ENCODE data around the gene TARS2. TPM values are rescaled to one million over a fixed set of nuclear protein-coding genes. Genes with fewer than 3 reads are reported as not detected.

The TARS2 gene
- polyA plus RNA-seq, 3 donors, result 12.0 to 14.7 (median 14.6) TPM

DNA sequence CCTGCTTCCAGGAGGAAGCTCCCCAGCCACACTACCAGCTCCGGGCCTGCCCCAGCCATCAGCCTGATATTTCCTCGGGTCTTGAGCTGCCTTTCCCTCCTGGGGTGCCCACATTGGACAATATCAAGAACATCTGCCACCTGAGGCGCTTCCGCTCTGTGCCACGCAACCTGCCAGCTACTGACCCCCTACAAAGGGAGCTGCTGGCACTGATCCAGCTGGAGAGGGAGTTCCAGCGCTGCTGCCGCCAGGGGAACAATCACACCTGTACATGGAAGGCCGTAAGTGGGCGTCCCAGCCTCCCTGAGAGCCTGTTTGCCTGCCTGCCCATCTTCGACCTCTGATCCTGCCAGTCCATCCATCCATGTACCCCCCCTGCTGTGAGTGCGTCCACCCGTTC, 24.3 kb downstream of the TARS2 start:
- Histone ChIP-seq H2AFZ (ENCODE audit: insufficient read depth, low read depth, low read length, poor library complexity, severe bottlenecking) (no peak overlapping the region), H3K9ac (ENCODE audit: insufficient read depth, low read length, poor library complexity, severe bottlenecking) (no peak overlapping the region), H3K4me2 (replicated peaks; ENCODE audit: extremely low read depth, low read length, poor library complexity, severe bottlenecking) (no peak overlapping the region), H3K27ac (ENCODE audit: low read depth in 1 of 2, low read length in 2 of 2) (no peak overlapping the region), H3K36me3 (replicated peaks in 1 of 2; ENCODE audit: control insufficient read depth in 1 of 2, insufficient read depth in 2 of 2, low read length in 2 of 2) (peaks cover 5% of the 10 kb centered on the region in 2 donors), H3K9me3 (replicated peaks in 1 of 2; ENCODE audit: control insufficient read depth in 1 of 2, insufficient read depth in 1 of 2, low read length in 2 of 2) (no peaks in the 10 kb centered on the region), H3K27me3 (ENCODE audit: control insufficient read depth in 2 of 2, insufficient read depth in 2 of 2, low read length in 2 of 2) (peaks cover 0 to 4% of the 10 kb centered on the region in 2 donors), H4K20me1 (ENCODE audit: insufficient read depth, low read length) (no peaks in the 10 kb centered on the region), H3K4me1 (ENCODE audit: control insufficient read depth in 1 of 2, insufficient read depth in 2 of 2, low read length in 2 of 2) (peaks cover 18 to 32% of the 10 kb centered on the region in 2 donors), H3K4me3 (replicated peaks in 1 of 3; ENCODE audit: low read depth in 2 of 3, low read length in 3 of 3) (no peak overlapping the region), H3K79me2 (ENCODE audit: insufficient read depth, low read length) (no peaks in the 10 kb centered on the region)
- TF ChIP-seq, protein P1, sequence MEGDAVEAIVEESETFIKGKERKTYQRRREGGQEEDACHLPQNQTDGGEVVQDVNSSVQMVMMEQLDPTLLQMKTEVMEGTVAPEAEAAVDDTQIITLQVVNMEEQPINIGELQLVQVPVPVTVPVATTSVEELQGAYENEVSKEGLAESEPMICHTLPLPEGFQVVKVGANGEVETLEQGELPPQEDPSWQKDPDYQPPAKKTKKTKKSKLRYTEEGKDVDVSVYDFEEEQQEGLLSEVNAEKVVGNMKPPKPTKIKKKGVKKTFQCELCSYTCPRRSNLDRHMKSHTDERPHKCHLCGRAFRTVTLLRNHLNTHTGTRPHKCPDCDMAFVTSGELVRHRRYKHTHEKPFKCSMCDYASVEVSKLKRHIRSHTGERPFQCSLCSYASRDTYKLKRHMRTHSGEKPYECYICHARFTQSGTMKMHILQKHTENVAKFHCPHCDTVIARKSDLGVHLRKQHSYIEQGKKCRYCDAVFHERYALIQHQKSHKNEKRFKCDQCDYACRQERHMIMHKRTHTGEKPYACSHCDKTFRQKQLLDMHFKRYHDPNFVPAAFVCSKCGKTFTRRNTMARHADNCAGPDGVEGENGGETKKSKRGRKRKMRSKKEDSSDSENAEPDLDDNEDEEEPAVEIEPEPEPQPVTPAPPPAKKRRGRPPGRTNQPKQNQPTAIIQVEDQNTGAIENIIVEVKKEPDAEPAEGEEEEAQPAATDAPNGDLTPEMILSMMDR (IDR thresholded peaks at IDR 0.05), result no peak
- peaks cover 2 to 6% (median 4%) of the 10 kb centered on the region in 3 donors for H3K27me3 Mint-ChIP-seq (ENCODE audit: low read depth in 3 of 3)
- DNase-seq, result no peak
- no peak overlapping the region for H3K27ac Mint-ChIP-seq
- H3K4me1 Mint-ChIP-seq, result peaks cover 33% of the 10 kb centered on the region
- WGBS (ENCODE audit: insufficient coverage), result 98% methylated on average over 12 of the region's 12 CpGs
- peaks cover 18 to 19% of the 10 kb centered on the region in 2 donors for H3K36me3 Mint-ChIP-seq
- H3K9me3 Mint-ChIP-seq, result no peaks in the 10 kb centered on the region
- intact Hi-C loops (cut with micrococcal nuclease), result no loop called here
- no peak overlapping the region for H3K4me3 Mint-ChIP-seq

DNA sequence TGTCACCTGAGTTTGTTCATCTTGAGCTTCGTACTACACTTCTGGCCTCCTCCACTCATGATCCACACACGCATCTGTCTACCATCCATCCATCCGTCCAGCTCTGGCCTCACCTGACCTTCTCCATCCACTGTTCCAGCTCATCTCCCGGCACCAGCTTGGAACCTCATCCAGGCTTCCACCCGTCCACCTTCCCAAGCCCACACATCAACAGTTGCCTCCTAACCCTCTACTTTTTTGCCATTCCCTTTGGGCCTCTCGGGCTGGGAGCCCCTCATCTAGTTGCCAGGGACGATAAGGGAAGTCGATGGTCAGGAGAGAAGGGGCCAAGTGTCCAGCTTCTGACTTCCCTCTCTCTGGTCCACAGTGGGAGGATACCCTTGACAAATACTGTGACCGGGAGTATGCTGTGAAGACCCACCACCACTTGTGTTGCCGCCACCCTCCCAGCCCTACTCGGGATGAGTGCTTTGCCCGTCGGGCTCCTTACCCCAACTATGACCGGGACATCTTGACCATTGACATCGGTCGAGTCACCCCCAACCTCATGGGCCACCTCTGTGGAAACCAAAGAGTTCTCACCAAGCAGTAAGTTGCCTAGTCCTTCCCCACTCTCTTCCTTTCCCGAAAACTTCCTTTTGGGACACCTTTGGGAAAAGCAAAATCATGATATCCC, 24.9 kb downstream of the TARS2 start:
- Histone ChIP-seq H3K9ac (ENCODE audit: insufficient read depth, low read length, poor library complexity, severe bottlenecking) (no peak overlapping the region), H3K36me3 (replicated peaks in 1 of 2; ENCODE audit: control insufficient read depth in 1 of 2, insufficient read depth in 2 of 2, low read length in 2 of 2) (no peaks in the 10 kb centered on the region), H3K79me2 (ENCODE audit: insufficient read depth, low read length) (no peaks in the 10 kb centered on the region), H2AFZ (ENCODE audit: insufficient read depth, low read depth, low read length, poor library complexity, severe bottlenecking) (no peak overlapping the region), H3K27ac (ENCODE audit: low read depth in 1 of 2, low read length in 2 of 2) (no peak overlapping the region), H4K20me1 (ENCODE audit: insufficient read depth, low read length) (no peaks in the 10 kb centered on the region), H3K4me2 (replicated peaks; ENCODE audit: extremely low read depth, low read length, poor library complexity, severe bottlenecking) (no peak overlapping the region), H3K4me3 (replicated peaks in 1 of 3; ENCODE audit: low read depth in 2 of 3, low read length in 3 of 3) (no peak overlapping the region), H3K9me3 (replicated peaks in 1 of 2; ENCODE audit: control insufficient read depth in 1 of 2, insufficient read depth in 1 of 2, low read length in 2 of 2) (no peaks in the 10 kb centered on the region), H3K27me3 (ENCODE audit: control insufficient read depth in 2 of 2, insufficient read depth in 2 of 2, low read length in 2 of 2) (peaks cover 0 to 5% of the 10 kb centered on the region in 2 donors), H3K4me1 (ENCODE audit: control insufficient read depth in 1 of 2, insufficient read depth in 2 of 2, low read length in 2 of 2) (peaks cover 18 to 34% of the 10 kb centered on the region in 2 donors)
- no peak overlapping the region for H3K4me3 Mint-ChIP-seq
- DNase-seq, result no peak
- H3K9me3 Mint-ChIP-seq, result no peaks in the 10 kb centered on the region
- intact Hi-C loops (cut with micrococcal nuclease), result no loop called here
- 94% methylated on average over 16 of the region's 17 CpGs for WGBS (ENCODE audit: insufficient coverage)
- peaks cover 2 to 8% (median 7%) of the 10 kb centered on the region in 3 donors for H3K27me3 Mint-ChIP-seq (ENCODE audit: low read depth in 3 of 3)
- H3K4me1 Mint-ChIP-seq, result peaks cover 33% of the 10 kb centered on the region
- TF ChIP-seq, protein P1 (IDR thresholded peaks at IDR 0.05), result no peak
- peak overlapping the region in 1 of 7 donors; percentile 2 for H3K27ac Mint-ChIP-seq
- peaks cover 12 to 13% of the 10 kb centered on the region in 2 donors for H3K36me3 Mint-ChIP-seq

Measured in CD14-positive monocyte (primary cell).